HG02981 (cell line): ENCODE measurements around the gene IL1A.

Experiments used
- ATAC-seq: cut with Tn5 transposase; IDR thresholded peaks from one replicate; pipeline ENCODE4 v1.9.1; 2021; ENCODE audit warnings: mild to moderate bottlenecking, moderate library complexity; ENCODE audit not compliant: unreplicated experiment

The IL1A gene

GRCh38 chr2:112764071-112765044 is 19.9 kb downstream of the IL1A start, which contains the start of gene CKAP2L:
Gene CKAP2L (minus strand): TSS chr2:112764609. CDS start chr2:112764598, 11 bp downstream.
- ATAC-seq = peak; percentile 96

- no peak for ATAC-seq
These were observed 22.0 kb downstream of the IL1A start for GRCh38 chr2:112762276-112762675.

DNA sequence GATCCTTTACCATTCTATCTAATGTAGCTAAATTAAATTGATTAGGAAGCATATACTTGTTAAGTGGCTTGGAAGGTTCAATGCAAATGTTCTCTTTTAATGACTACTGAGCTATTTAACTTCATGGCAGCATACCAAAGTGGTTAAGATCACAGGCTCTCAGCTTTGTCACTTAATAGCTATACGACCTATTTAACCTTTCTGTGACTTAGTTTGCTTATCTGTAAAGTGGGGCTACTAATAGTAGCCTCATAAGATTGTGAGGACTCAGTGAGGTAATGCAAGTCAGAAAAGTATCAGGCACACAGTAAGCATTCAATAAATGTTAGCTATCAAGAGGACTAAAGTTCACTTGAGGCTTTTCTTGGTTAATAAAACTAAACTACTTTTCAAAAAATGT is 24.1 kb downstream of the IL1A start:
- ATAC-seq = no peak

- ATAC-seq = no peak
These were observed 25.6 kb downstream of the IL1A start for GRCh38 chr2:112758711-112759110.

DNA sequence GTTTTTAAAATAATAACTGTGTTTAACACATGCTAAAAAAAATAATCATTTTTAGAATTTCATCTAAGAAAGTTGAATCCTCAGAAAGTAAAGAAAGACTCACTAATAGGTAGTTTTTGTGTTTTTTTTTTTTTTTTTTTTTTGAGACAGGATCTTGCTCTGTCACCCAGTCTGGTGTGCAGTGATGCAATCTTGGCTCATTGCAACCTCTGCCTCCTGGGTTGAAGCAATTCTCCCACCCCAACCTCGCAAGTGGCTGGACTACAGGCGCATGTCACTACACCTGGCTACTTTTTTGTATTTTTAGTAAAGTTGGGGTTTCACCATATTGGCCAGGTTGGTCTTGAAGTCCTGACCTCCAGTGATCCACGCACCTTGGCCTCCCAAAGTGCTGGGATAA is 27.0 kb downstream of the IL1A start:
- ATAC-seq = no peak

- no peak for ATAC-seq
These were observed 28.1 kb downstream of the IL1A start for GRCh38 chr2:112756207-112756606.

DNA sequence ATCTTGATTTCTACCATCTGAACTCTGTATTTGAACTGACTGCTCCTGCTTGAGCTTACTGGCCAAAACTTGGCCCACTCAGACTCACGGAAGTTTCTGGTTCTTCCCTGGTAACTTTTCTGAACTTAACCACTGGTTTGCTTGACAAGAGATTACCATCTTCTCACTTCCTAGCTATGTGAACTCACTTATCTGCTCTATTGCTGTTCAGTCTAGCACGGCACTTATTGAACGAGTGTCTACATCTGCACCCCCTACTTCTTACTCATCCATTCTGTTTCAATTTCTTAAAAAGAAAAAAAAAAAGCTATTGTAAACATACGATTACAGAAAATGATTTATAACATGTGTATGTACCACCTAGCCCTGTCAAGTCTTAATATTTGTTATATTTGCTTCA is 28.8 kb downstream of the IL1A start:
- ATAC-seq = no peak

DNA sequence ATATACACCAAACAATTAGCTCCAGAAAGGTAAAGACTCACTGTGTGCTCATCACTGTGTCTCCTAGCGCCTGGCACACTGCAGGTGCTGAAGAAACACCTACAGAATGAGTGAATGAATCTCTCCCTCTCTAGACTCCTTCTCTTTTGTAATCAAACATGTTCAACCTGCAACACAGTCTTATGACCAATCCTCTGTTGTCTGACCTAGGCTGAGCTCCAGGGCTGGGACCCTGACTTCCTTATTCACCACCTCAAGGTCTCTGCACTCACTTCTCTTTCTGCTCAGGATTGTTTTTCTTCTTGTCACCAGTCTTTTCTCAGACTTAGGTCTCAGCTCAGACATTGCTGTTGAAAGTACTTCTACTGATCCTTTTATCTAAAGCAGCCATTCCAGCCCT is 29.7 kb downstream of the IL1A start:
- ATAC-seq = no peak

- no peak for ATAC-seq
These were observed 31.6 kb downstream of the IL1A start for GRCh38 chr2:112752667-112753066.

- ATAC-seq = no peak
These were observed 32.7 kb downstream of the IL1A start for GRCh38 chr2:112751451-112752197.

- ATAC-seq = no peak
These were observed 33.8 kb downstream of the IL1A start for GRCh38 chr2:112750560-112750843.

DNA sequence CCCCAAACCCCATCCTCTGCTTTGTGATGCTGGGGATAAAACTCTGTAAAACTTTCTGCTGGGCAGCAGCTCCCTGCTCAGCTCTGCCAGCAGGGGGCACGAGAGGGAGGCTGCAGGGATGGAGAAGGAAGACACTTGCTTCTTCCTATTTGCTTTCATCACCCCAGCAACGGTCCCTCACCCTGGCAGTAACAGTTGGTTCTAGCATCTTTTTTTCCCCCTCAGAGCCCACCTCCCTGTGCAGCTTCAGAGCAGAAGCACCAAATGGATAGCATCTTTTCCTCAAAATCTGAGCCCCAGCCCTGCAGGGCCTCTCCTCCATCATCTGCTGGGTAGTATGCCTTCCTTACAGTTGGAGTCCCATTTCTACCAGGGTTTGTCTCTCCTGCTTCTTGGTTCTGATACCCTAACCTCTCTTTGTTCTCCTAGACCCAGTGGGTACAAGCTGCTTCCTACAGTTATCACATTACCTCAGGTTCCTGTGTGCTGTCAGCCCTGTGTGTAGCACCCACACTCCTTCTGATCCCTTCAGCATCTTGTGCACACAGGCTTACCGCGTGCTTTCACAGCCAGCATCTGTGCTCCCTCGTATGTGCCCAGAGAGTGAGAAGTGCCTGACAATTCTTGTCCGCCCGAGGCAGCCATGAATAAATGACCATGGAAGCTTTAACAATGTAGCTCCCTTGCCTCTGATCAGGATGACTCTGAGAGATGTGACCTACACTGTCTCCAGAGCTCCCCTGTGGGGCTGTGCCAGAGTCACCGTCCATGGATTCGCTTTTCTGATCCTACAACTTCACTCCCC is 34.3 kb downstream of the IL1A start:
- ATAC-seq = no peak

DNA sequence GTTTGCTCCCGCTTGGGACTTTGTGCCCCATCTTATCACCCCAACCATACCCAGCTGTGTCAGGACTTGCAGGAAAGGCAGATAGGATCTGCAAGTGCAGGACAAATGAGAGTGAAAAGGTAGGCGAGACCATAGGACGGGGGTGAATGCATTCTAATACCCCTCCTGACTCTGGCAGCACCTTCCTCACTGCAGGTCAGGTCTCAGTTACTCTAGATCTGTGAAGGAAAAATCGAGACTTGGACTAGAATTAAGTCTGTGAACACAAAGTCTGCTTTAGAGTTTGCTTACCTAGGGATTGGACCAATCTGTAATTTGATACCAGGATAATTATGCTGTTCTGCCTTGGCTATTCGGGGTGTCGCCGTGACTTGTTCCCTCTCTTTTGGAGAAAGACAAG is 43.8 kb downstream of the IL1A start:
- no peak for ATAC-seq

DNA sequence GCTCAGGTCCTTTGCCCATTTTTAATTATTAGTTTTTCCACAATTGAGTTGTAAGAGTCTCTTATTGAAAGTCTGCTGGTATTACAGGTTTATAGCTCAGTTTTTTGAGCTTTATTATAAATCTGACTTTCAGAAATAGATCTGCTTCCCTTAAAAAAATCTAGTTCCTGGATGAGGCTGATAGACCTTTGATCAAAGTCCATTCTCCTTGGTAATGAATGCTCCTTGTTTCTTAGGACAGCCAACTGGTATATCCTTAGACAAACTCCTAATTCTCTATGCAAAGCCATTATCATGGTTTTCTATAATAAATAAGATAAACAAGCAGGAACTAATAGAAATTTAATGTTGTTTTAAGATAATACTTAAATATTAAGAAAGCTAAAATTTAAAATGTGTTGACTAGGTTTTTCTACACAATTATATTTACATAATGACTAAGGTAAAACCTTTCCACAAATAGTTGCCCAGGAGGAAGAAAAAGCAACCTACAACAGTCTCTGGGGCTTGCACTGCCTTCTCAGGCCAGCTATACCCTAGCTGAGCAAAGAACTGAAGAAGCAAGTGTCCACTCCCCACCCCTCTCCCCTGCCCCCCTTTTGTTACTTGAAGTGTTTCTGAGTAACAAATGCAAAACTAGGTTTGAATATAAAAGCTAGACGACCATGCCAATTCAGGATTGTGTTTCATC is 46.6 kb downstream of the IL1A start:
- no peak for ATAC-seq

- no peak for ATAC-seq
These were observed 50.4 kb downstream of the IL1A start for GRCh38 chr2:112733871-112734270.

- ATAC-seq = no peak
These were observed 50.8 kb downstream of the IL1A start for GRCh38 chr2:112733456-112733855.

DNA sequence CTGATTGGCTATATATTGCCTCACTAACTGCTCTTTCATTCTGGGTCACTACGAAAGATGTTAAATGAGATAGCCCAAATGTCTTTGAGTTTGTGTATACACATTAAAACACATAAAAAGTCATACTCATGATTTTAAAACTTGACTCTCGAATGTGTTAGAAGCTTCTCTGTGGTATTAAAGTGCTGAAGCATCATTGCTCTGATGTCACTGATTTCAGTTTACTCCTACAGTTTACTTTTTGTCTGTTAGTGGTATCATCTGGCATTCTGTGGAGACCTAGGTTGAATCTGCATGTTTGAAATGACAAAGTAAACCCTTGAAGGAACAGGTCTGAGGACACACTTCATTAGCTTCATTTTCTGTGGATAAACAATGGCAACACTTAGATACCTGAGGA is 52.8 kb downstream of the IL1A start:
- ATAC-seq = no peak

DNA sequence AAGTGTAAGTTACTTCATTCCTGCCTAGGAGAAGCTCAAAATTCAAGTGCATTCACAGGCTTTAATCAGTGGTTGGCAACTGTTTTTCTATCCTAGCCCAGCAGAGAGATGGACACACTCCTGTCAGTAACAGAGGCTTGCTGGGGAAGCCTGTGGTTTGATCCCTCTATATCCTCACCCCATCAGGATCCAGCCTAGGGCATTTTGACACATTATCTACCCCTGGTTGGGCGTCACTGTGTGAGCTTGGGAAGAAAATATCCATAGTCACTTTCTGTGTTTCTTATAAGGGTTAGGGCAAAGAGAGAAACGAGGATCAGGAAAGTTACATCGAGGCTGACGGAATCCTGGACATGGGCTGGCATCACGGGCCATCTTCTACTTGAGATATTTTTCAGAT is 53.5 kb downstream of the IL1A start:
- ATAC-seq = no peak

DNA sequence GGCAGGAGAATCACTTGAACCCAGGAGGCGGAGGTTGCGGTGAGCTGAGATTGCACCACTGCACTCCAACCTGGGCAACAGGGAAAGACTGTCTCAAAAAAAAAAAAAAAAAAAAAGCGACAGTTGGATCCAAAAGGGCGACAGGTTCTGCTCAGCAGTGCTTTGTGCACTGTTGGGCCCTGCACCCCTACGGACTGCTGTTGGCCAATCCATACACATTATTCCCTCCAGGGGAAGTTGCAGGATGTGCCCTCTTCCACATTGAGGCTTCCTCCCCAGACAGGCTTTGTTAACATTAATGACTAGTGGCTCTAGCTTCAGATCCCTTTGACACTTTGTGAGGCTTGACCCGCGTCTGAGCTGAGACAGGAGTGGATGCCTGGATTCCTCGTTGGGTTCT is 54.1 kb downstream of the IL1A start:
- no peak for ATAC-seq

- ATAC-seq = no peak
These were observed 55.7 kb downstream of the IL1A start for GRCh38 chr2:112728378-112729175.
